ENCODE measurements around the gene PTGDR2.

- TF ChIP-seq POLR2AphosphoS5 (IDR thresholded peaks at IDR 0.05; ENCODE audit: low read depth, low read length) (no peak), POLR2A (IDR thresholded peaks at IDR 0.05; ENCODE audit: low read depth, low read length) (no peak)
These were observed 37.7 kb downstream of the PTGDR2 start for GRCh38 chr11:60818057-60818456.
